Measurements from ENCODE around the gene ABCF3.

DNA sequence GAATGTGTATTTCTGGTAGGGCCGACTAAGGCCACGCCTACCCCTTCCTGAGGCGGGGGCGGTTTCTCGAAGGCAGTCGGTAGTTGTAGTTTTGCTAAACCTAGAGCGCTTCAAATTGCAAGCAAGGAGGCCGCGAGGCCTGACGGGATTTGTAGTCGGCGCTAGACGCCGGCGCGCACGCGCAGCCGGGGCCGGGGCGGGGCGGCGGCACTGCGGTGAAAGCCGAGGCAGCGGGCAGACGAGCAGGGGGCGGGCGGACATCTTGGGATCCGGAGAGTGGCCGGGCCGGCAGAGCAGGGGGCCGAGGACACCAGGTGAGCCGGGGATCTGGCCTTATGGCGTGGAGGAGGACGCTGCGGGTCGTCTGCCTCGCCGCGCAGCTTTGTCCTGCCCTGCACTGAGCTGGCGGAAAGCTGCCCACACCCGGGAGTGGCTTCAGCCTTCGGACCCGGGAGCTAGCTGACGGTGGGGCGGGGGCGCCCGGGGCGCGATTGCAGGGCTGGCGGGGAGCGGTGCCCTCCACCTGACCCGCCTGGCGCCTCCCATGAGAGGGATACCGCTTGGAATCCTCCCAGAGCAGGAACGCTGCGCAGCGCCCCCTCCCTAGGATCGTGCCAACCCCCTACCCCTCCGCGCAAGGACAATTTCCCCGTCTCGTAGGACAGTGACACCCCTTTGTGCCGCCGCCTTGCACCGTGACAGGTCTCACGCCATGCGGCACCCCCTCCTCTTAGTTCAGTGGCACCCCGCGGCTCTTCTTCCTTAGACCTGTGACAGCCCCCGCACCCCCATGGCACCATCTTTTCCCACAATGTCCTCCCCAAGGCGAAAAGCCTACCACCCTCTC is 11.1 kb upstream of the ABCF3 start, which contains the start of gene AP2M1:
- TF ChIP-seq CTCF (IDR thresholded peaks at IDR 0.05) (no peak), POLR2A (IDR thresholded peaks at IDR 0.05) (peak in 1 of 2 donors; percentile 89)
